SU-DHL-6 (cell line): Measurements from ENCODE around the gene WNT3A.

Experiments
- H2AFZ ChIP-seq: fragments of 200-600 bp; sonication (generic); 2 replicates; pipeline ENCODE4 v1.6.1; 2014; ENCODE audit warnings: low read depth, mild to moderate bottlenecking, moderate library complexity, mixed read lengths, antibody characterized with exemption, low read length; ENCODE audit not compliant: severe bottlenecking
- H3F3A ChIP-seq: fragments of 200-600 bp; shearing (Covaris generic); 2 replicates; pipeline ENCODE4 v1.6.0; 2016; ENCODE audit warnings: antibody characterized with exemption, mild to moderate bottlenecking; ENCODE audit not compliant: insufficient read depth
- H3K27ac ChIP-seq: fragments of 200-600 bp; sonication (generic); 2 replicates; pipeline ENCODE4 v1.5.1; 2016; ENCODE audit warnings: low read depth, mild to moderate bottlenecking, low read length, moderate library complexity, mixed read lengths
- H3K27me3 ChIP-seq: fragments of 200-600 bp; sonication (generic), shearing (Covaris generic); 2 replicates; pipeline ENCODE4 v1.6.0; 2014; ENCODE audit warnings: mild to moderate bottlenecking, low read length
- H3K36me3 ChIP-seq: fragments of 200-600 bp; sonication (generic); 2 replicates; pipeline ENCODE4 v1.6.1; 2014; ENCODE audit warnings: mild to moderate bottlenecking, low read length, mixed read lengths
- H3K4me2 ChIP-seq: fragments of 300-600, 200-600 bp; shearing (Covaris generic), sonication (generic); 2 replicates; pipeline ENCODE4 v1.6.0; 2014; ENCODE audit warnings: low read length, low read depth, mild to moderate bottlenecking; ENCODE audit not compliant: poor library complexity, severe bottlenecking
- H3K4me3 ChIP-seq: fragments of 200-600 bp; sonication (generic); 2 replicates; pipeline ENCODE4 v1.5.1; 2014; ENCODE audit warnings: antibody characterized with exemption, low read length, mild to moderate bottlenecking, mixed read lengths; ENCODE audit not compliant: insufficient read depth, poor library complexity, severe bottlenecking
- H3K79me2 ChIP-seq: fragments of 200-600 bp; sonication (generic); 2 replicates; pipeline ENCODE4 v1.6.1; 2014; ENCODE audit warnings: mild to moderate bottlenecking, low read length, moderate library complexity; ENCODE audit not compliant: insufficient read depth
- H3K9ac ChIP-seq: fragments of 200-600 bp; sonication (generic); 2 replicates; pipeline ENCODE4 v1.7.0; 2014; ENCODE audit warnings: mild to moderate bottlenecking, low read length
- H3K9me2 ChIP-seq: fragments of 200-600 bp; sonication (generic); replicated peaks from 2 replicates; pipeline ENCODE4 v1.6.1; 2014; ENCODE audit warnings: low read length; ENCODE audit not compliant: insufficient read depth
- H3K9me3 ChIP-seq: fragments of 200-600 bp; sonication (generic); 2 replicates; pipeline ENCODE4 v1.6.1; 2014; ENCODE audit warnings: low read length, mixed read lengths; ENCODE audit not compliant: insufficient read depth
- H4K20me1 ChIP-seq: fragments of 200-600 bp; sonication (generic); 2 replicates; pipeline ENCODE4 v1.6.1; 2014; ENCODE audit warnings: low read depth, mild to moderate bottlenecking, antibody characterized with exemption, low read length, moderate library complexity, mixed read lengths
- EZH2phosphoT487 ChIP-seq: fragments of 200-600 bp; sonication (generic), shearing (Covaris generic); conservative IDR thresholded peaks from 2 replicates; pipeline ENCODE4 v1.6.1; 2018; ENCODE audit warnings: mild to moderate bottlenecking, antibody characterized with exemption, low read length, moderate library complexity, mixed read lengths
- TF ChIP-seq, protein P1 (sequence below): fragments of 200-600 bp; sonication (generic); IDR thresholded peaks from one replicate; pipeline ENCODE4 v1.5.1; 2017; ENCODE audit warnings: antibody characterized with exemption, mild to moderate bottlenecking, low read length, moderate library complexity; ENCODE audit not compliant: insufficient read depth, poor library complexity, severe bottlenecking

The WNT3A gene

DNA sequence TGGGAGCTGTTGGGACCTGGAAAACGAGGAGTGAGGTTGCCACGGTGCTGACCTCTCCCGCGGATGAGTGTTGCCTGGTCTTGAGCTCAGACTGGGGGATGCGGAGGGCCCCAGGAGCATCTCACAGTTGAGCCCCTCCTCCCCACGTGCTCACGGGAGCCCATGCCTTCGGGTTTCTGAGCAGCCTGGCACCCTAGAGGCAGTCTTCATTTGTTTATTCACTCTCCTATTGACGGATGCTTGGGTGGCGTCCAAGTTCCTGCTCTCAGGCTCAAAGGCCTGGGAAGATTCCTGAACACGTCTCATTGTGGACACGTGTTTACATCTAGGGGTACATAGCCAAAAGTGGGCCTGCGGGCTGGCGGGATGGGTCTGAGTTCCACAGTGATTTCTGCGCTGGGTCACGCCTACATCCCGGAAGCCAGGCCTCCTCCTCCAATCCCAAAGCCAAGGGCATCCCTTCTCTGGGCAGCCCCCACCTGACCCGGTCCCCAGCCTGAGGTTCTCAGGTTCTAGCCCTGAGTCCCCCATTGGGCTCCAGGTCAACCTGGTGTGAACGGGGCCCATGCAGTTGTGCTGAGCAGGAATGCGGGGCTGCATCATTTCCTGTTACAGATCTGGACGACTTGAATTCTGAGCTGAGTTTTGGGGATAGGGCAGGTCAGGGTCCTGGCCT is 14.7 kb downstream of the WNT3A start:
- no peak overlapping the region for H2AFZ ChIP-seq
- H3K79me2 ChIP-seq: no peaks in the 10 kb centered on the region
- no peaks in the 10 kb centered on the region for H3K36me3 ChIP-seq
- H3K27me3 ChIP-seq: no peaks in the 10 kb centered on the region
- no peaks in the 10 kb centered on the region for H3F3A ChIP-seq
- no peaks in the 10 kb centered on the region for H3K9me2 ChIP-seq
- H3K27ac ChIP-seq: no peak overlapping the region
- TF ChIP-seq, protein P1, sequence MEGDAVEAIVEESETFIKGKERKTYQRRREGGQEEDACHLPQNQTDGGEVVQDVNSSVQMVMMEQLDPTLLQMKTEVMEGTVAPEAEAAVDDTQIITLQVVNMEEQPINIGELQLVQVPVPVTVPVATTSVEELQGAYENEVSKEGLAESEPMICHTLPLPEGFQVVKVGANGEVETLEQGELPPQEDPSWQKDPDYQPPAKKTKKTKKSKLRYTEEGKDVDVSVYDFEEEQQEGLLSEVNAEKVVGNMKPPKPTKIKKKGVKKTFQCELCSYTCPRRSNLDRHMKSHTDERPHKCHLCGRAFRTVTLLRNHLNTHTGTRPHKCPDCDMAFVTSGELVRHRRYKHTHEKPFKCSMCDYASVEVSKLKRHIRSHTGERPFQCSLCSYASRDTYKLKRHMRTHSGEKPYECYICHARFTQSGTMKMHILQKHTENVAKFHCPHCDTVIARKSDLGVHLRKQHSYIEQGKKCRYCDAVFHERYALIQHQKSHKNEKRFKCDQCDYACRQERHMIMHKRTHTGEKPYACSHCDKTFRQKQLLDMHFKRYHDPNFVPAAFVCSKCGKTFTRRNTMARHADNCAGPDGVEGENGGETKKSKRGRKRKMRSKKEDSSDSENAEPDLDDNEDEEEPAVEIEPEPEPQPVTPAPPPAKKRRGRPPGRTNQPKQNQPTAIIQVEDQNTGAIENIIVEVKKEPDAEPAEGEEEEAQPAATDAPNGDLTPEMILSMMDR: no peak
- TF ChIP-seq EZH2phosphoT487: no peak
- H4K20me1 ChIP-seq: no peaks in the 10 kb centered on the region
- no peaks in the 10 kb centered on the region for H3K9me3 ChIP-seq
- H3K4me3 ChIP-seq: no peak overlapping the region
- H3K9ac ChIP-seq: no peak overlapping the region
- H3K4me2 ChIP-seq: no peak overlapping the region

DNA sequence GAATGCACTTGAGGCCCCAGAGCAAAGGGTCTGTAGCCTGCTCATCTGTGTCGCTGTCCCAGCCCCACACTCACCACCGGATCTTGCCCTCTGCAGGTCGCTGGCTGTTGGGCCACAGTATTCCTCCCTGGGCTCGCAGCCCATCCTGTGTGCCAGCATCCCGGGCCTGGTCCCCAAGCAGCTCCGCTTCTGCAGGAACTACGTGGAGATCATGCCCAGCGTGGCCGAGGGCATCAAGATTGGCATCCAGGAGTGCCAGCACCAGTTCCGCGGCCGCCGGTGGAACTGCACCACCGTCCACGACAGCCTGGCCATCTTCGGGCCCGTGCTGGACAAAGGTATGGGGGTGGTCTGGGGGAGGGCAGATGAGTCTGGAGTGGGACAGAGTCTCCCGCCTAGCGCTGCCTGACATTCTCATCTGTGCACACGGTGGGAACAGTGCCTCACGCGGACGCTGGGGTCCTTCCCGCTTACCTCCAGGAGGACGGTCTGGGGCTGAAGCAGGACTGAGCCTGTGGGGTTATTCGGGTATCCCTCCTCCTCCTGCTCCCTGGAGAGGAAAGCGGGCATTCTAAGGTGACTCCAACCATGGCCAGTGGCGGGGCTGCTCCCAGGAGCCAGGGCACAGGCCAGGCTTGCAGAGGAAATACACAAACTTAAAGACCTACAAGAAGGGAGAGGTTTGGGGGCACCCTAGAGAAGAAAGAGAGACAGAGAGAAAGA is 15.9 kb downstream of the WNT3A start:
- Histone ChIP-seq H3K79me2 (no peaks in the 10 kb centered on the region), H3K4me2 (no peak overlapping the region), H3K27ac (no peak overlapping the region), H3F3A (no peaks in the 10 kb centered on the region), H3K9ac (no peak overlapping the region), H3K36me3 (no peaks in the 10 kb centered on the region), H3K9me3 (no peaks in the 10 kb centered on the region), H4K20me1 (no peaks in the 10 kb centered on the region), H3K27me3 (no peaks in the 10 kb centered on the region), H2AFZ (no peak overlapping the region), H3K4me3 (no peak overlapping the region), H3K9me2 (no peaks in the 10 kb centered on the region)
- TF ChIP-seq, protein P1: no peak
- TF ChIP-seq EZH2phosphoT487: no peak

DNA sequence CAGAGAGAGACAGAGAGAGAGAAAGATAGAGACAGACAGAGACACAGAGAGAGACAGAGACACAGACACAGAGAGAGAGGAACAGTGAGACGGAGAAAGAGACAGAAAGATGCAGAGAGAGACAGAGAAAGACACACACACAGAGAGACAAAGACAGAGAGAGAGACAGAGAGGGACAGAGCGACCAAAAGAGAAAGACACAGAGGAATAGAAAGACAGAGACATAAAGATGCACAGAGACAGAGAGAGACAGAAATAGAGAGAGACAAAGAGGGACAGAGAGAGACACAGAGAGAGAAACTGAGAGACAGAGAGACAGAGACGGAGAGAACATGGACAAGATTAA is 16.5 kb downstream of the WNT3A start:
- Histone ChIP-seq H3K79me2 (no peaks in the 10 kb centered on the region), H3F3A (no peaks in the 10 kb centered on the region), H3K4me2 (no peak overlapping the region), H3K9ac (no peak overlapping the region), H2AFZ (no peak overlapping the region), H3K27me3 (no peaks in the 10 kb centered on the region), H4K20me1 (no peaks in the 10 kb centered on the region), H3K36me3 (no peaks in the 10 kb centered on the region), H3K9me2 (no peaks in the 10 kb centered on the region), H3K27ac (no peak overlapping the region), H3K9me3 (no peaks in the 10 kb centered on the region), H3K4me3 (no peak overlapping the region)
- no peak for TF ChIP-seq EZH2phosphoT487
- TF ChIP-seq, protein P1: no peak
